Astrocyte (in vitro differentiated cells and primary cell): ENCODE data around the gene RASL10A.

Experiments
- CTCF ChIP-seq: IDR thresholded peaks from 2 replicates; pipeline ENCODE4 v1.5.1; 2011; ENCODE audit warnings: low read depth, mild to moderate bottlenecking, inconsistent platforms, low read length, moderate library complexity; ENCODE audit not compliant: insufficient read depth
- EZH2 ChIP-seq: IDR thresholded peaks from 2 replicates; pipeline ENCODE4 v1.6.1; 2012; ENCODE audit warnings: mild to moderate bottlenecking, low read length, inconsistent platforms; ENCODE audit not compliant: insufficient read depth

GRCh38 chr22:29330753-29331152 is 15.3 kb upstream of the RASL10A start:
- TF ChIP-seq CTCF: no peak
- no peak for TF ChIP-seq EZH2
